OCI-LY1 (cell line): ENCODE results near the gene HSP90AB1.

Experiments used
- EZH2 ChIP-seq: fragments of 200-600 bp; sonication (generic), shearing (Covaris generic); IDR thresholded peaks from 2 replicates; pipeline ENCODE4 v1.8.0; 2017; ENCODE audit warnings: borderline replicate concordance, mixed run types, mild to moderate bottlenecking, antibody characterized with exemption, low read length, moderate library complexity, mixed read lengths
- TF ChIP-seq, protein P1 (sequence below): fragments of 200-600 bp; sonication (generic), shearing (Covaris generic); IDR thresholded peaks from 2 replicates; pipeline ENCODE4 v1.5.1; 2017; ENCODE audit warnings: mild to moderate bottlenecking, antibody characterized with exemption, low read length, moderate library complexity, mixed read lengths

DNA sequence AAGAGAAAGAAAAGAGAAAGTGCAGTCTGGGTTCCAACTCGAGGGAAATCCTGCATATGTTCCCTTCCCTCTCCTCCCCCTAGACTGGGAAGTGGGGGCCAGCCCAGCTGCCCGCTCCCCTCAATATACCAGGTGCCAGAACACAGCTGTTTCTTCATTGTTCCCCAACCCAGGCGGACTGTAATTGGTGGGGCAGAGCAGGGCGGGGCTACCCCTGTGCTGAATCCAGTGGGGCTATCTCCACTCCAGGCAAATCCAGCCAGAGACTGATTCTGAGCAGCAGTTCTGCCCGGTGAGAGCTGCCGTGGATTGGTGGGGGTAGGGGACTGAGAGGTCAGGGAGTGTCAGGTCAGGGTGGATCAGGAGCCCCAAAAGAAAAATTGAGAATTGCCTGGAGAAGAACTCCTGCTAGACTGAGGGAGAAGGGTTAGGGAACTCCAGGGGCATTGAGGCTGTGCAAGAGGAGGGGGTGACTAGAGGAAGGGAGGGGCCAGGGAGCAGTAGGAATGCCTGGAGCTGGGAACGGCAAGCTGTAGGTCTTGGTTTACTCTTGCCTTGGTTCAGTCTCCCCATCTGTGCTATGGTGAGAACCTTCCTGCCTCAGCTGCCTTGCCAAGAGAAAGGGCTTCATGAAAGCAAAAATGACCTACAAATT is 30.1 kb upstream of the HSP90AB1 start, which contains the start of gene MYMX:
- TF ChIP-seq, protein P1, sequence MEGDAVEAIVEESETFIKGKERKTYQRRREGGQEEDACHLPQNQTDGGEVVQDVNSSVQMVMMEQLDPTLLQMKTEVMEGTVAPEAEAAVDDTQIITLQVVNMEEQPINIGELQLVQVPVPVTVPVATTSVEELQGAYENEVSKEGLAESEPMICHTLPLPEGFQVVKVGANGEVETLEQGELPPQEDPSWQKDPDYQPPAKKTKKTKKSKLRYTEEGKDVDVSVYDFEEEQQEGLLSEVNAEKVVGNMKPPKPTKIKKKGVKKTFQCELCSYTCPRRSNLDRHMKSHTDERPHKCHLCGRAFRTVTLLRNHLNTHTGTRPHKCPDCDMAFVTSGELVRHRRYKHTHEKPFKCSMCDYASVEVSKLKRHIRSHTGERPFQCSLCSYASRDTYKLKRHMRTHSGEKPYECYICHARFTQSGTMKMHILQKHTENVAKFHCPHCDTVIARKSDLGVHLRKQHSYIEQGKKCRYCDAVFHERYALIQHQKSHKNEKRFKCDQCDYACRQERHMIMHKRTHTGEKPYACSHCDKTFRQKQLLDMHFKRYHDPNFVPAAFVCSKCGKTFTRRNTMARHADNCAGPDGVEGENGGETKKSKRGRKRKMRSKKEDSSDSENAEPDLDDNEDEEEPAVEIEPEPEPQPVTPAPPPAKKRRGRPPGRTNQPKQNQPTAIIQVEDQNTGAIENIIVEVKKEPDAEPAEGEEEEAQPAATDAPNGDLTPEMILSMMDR: no peak
- no peak for TF ChIP-seq EZH2
